Mesenchymal stem cell (in vitro differentiated cells and primary cell): Measurements from ENCODE around the gene SFSWAP.

Source experiments
- DNase-seq: peaks from one replicate; pipeline ENCODE4 v3.0.0-alpha.2; 2013
- H2AFZ ChIP-seq: one replicate; pipeline ENCODE4 v1.6.1; 2013; ENCODE audit warnings: low read depth, mild to moderate bottlenecking, control low read depth, inconsistent platforms, low read length, moderate library complexity
- H2AK5ac ChIP-seq: 2 replicates; pipeline ENCODE4 v1.6.1; 2013; ENCODE audit warnings: low read length, moderate library complexity, mild to moderate bottlenecking, inconsistent platforms; ENCODE audit not compliant: severe bottlenecking
- H2BK120ac ChIP-seq: one replicate; pipeline ENCODE4 v1.6.1; 2013; ENCODE audit warnings: low read depth, mild to moderate bottlenecking, inconsistent platforms, low read length, moderate library complexity
- H2BK12ac ChIP-seq, 2 experiments: one replicate each; pipeline ENCODE4 v1.6.1; 2013; ENCODE audit warnings: inconsistent platforms in 2 of 2, low read length in 2 of 2, mild to moderate bottlenecking in 2 of 2, moderate library complexity in 2 of 2, control low read depth in 1 of 2
- H2BK15ac ChIP-seq: one replicate; pipeline ENCODE4 v1.6.1; 2013; ENCODE audit warnings: mild to moderate bottlenecking, low read depth, inconsistent platforms; ENCODE audit not compliant: poor library complexity, severe bottlenecking
- H2BK5ac ChIP-seq: 2 replicates; pipeline ENCODE4 v1.6.1; 2013; ENCODE audit warnings: low read depth, mild to moderate bottlenecking, low read length, control low read depth, inconsistent platforms; ENCODE audit not compliant: poor library complexity, severe bottlenecking
- H3K14ac ChIP-seq, 2 experiments: one replicate each; pipeline ENCODE4 v1.6.1; 2013; ENCODE audit warnings: inconsistent platforms in 2 of 2, low read length in 2 of 2, control low read depth in 1 of 2, mild to moderate bottlenecking in 1 of 2, moderate library complexity in 1 of 2
- H3K18ac ChIP-seq, 2 experiments: one replicate each; pipeline ENCODE4 v1.6.1; 2013; ENCODE audit warnings: inconsistent platforms in 2 of 2, low read length in 2 of 2, control low read depth in 1 of 2, low read depth in 1 of 2, mild to moderate bottlenecking in 1 of 2
- H3K23ac ChIP-seq, 2 experiments: one replicate each; pipeline ENCODE4 v1.6.1; 2013; ENCODE audit warnings: inconsistent platforms in 2 of 2, low read length in 2 of 2, mild to moderate bottlenecking in 2 of 2, moderate library complexity in 2 of 2, control low read depth in 1 of 2
- H3K27ac ChIP-seq: 2 replicates; pipeline ENCODE4 v1.5.1; 2013; ENCODE audit warnings: mild to moderate bottlenecking, moderate library complexity, low read length, control low read depth, inconsistent platforms; ENCODE audit not compliant: poor library complexity, severe bottlenecking
- H3K27me3 ChIP-seq, 2 experiments: 2 replicates each; pipeline versions ENCODE4 v1.6.1 to v1.7.0; 2013; ENCODE audit warnings: low read length in 2 of 2, mild to moderate bottlenecking in 2 of 2, moderate library complexity in 2 of 2, control low read depth in 1 of 2, inconsistent platforms in 1 of 2; ENCODE audit not compliant: control insufficient read depth in 1 of 2, insufficient read depth in 1 of 2
- H3K36me3 ChIP-seq, 2 experiments: 2 replicates each; pipeline versions ENCODE4 v1.6.1 to v1.7.0; 2013; ENCODE audit warnings: low read length in 2 of 2, control low read depth in 1 of 2, inconsistent platforms in 1 of 2, low read depth in 1 of 2, mild to moderate bottlenecking in 1 of 2; ENCODE audit not compliant: insufficient read depth in 2 of 2, control insufficient read depth in 1 of 2
- H3K4ac ChIP-seq, 2 experiments: one replicate each; pipeline ENCODE4 v1.6.1; 2013; ENCODE audit warnings: inconsistent platforms in 2 of 2, low read length in 2 of 2, mild to moderate bottlenecking in 2 of 2, moderate library complexity in 2 of 2, control low read depth in 1 of 2, low read depth in 1 of 2
- H3K4me1 ChIP-seq: 2 replicates; pipeline ENCODE4 v1.6.1; 2013; ENCODE audit warnings: low read depth, low read length, control low read depth; ENCODE audit not compliant: control insufficient read depth, insufficient read depth
- H3K4me2 ChIP-seq: 2 replicates; pipeline ENCODE4 v1.6.1; 2013; ENCODE audit warnings: low read length, mild to moderate bottlenecking, inconsistent platforms; ENCODE audit not compliant: poor library complexity, severe bottlenecking
- H3K4me3 ChIP-seq, 2 experiments: 2 replicates each; pipeline versions ENCODE4 v1.5.1 to v1.7.0; 2013; ENCODE audit warnings: low read length in 2 of 2, mild to moderate bottlenecking in 2 of 2, control low read depth in 1 of 2, low read depth in 1 of 2; ENCODE audit not compliant: insufficient read depth in 1 of 2
- H3K79me1 ChIP-seq: replicated peaks from 2 replicates; pipeline ENCODE4 v1.6.1; 2013; ENCODE audit warnings: mild to moderate bottlenecking, control low read depth, low read length, inconsistent platforms; ENCODE audit not compliant: poor library complexity, severe bottlenecking
- H3K9ac ChIP-seq: 2 replicates; pipeline ENCODE4 v1.7.0; 2013; ENCODE audit warnings: mild to moderate bottlenecking, low read length, moderate library complexity
- H3K9me3 ChIP-seq: 2 replicates; pipeline ENCODE4 v1.7.0; 2013; ENCODE audit warnings: mild to moderate bottlenecking, low read length; ENCODE audit not compliant: control insufficient read depth
- H4K8ac ChIP-seq: one replicate; pipeline ENCODE4 v1.6.1; 2013; ENCODE audit warnings: inconsistent platforms, mild to moderate bottlenecking, low read length, moderate library complexity
- H4K91ac ChIP-seq: one replicate; pipeline ENCODE4 v1.6.1; 2013; ENCODE audit warnings: mild to moderate bottlenecking, low read length, inconsistent platforms
- WGBS: methylation state at CpG from one replicate; pipeline ENCODE4 v1.1.7; 2013; ENCODE audit warnings: mixed read lengths; 5-methylcytosine and 5-hydroxymethylcytosine counted together

SFSWAP gene

GRCh38 chr12:131683266-131684014, 27.4 kb upstream of the SFSWAP start:
- no peak overlapping the region for H3K4me3 ChIP-seq
- H3K79me1 ChIP-seq = no peaks in the 10 kb centered on the region
- no peak for DNase-seq
- no peak overlapping the region for H4K8ac ChIP-seq
- H2BK12ac ChIP-seq = no peak overlapping the region
- H2BK5ac ChIP-seq = no peak overlapping the region
- no peak overlapping the region for H3K18ac ChIP-seq
- peaks cover 0 to 26% of the 10 kb centered on the region in 2 experiments for H3K27me3 ChIP-seq
- no peaks in the 10 kb centered on the region for H3K4me1 ChIP-seq
- WGBS = 85% methylated on average over 17 of the region's 17 CpGs
- H3K36me3 ChIP-seq = no peaks in the 10 kb centered on the region
- H3K9me3 ChIP-seq = peaks cover 7% of the 10 kb centered on the region
- no peak overlapping the region for H3K23ac ChIP-seq
- no peak overlapping the region for H2BK120ac ChIP-seq
- no peak overlapping the region for H2AFZ ChIP-seq
- H3K4ac ChIP-seq = no peak overlapping the region
- H3K14ac ChIP-seq = no peak overlapping the region
- no peak overlapping the region for H3K27ac ChIP-seq
- H4K91ac ChIP-seq = no peak overlapping the region
- H2BK15ac ChIP-seq = no peak overlapping the region
- no peak overlapping the region for H3K9ac ChIP-seq
- no peak overlapping the region for H2AK5ac ChIP-seq
- no peak overlapping the region for H3K4me2 ChIP-seq

- Histone ChIP-seq H3K23ac (no peak overlapping the region), H2AK5ac (no peak overlapping the region), H2AFZ (no peak overlapping the region), H4K91ac (no peak overlapping the region), H3K79me1 (no peaks in the 10 kb centered on the region), H3K9ac (no peak overlapping the region), H2BK120ac (no peak overlapping the region), H3K27ac (no peak overlapping the region), H2BK12ac (no peak overlapping the region), H2BK15ac (no peak overlapping the region), H3K4ac (no peak overlapping the region), H2BK5ac (no peak overlapping the region), H4K8ac (no peak overlapping the region), H3K36me3 (no peaks in the 10 kb centered on the region), H3K4me1 (no peaks in the 10 kb centered on the region), H3K14ac (no peak overlapping the region), H3K4me3 (no peak overlapping the region), H3K18ac (no peak overlapping the region), H3K4me2 (no peak overlapping the region), H3K9me3 (peaks cover 7% of the 10 kb centered on the region), H3K27me3 (peaks cover 0 to 20% of the 10 kb centered on the region in 2 experiments)
- no peak for DNase-seq
- 85% methylated on average over 26 of the region's 26 CpGs for WGBS
These were observed 26.7 kb upstream of the SFSWAP start for GRCh38 chr12:131684015-131684725.

- Histone ChIP-seq H2AK5ac (no peak overlapping the region), H3K23ac (no peak overlapping the region), H3K9ac (no peak overlapping the region), H2BK12ac (no peak overlapping the region), H3K27me3 (peaks cover 0 to 25% of the 10 kb centered on the region in 2 experiments), H2BK15ac (no peak overlapping the region), H2BK120ac (no peak overlapping the region), H3K4me3 (no peak overlapping the region), H3K27ac (no peak overlapping the region), H3K4ac (no peak overlapping the region), H3K9me3 (peaks cover 7% of the 10 kb centered on the region), H3K18ac (no peak overlapping the region), H2AFZ (no peak overlapping the region), H3K14ac (no peak overlapping the region), H3K79me1 (no peaks in the 10 kb centered on the region), H4K8ac (no peak overlapping the region), H3K36me3 (no peaks in the 10 kb centered on the region), H3K4me2 (no peak overlapping the region), H4K91ac (no peak overlapping the region), H3K4me1 (no peaks in the 10 kb centered on the region), H2BK5ac (no peak overlapping the region)
- no peak for DNase-seq
- 72% methylated on average over 15 of the region's 15 CpGs for WGBS
These were observed 23.4 kb upstream of the SFSWAP start for GRCh38 chr12:131687346-131688125.
